Fibroblast of the aortic adventitia (primary cell): Measurements from ENCODE around the gene UGT2B7. TPM values are rescaled to one million over a fixed set of nuclear protein-coding genes. Genes with fewer than 3 reads are reported as not detected.

ENCODE experiments used
- DNase-seq: peaks from one replicate; pipeline ENCODE4 v3.0.0-alpha.2; 2010; ENCODE audit warnings: low read depth
- H3K4me3 ChIP-seq: 2 replicates; pipeline ENCODE4 v1.5.1; 2011; ENCODE audit warnings: low read depth, mild to moderate bottlenecking, control low read depth, low read length, moderate library complexity
- total RNA-seq: library from RNA; depleted of rRNA; stranded (reverse); fragments of >200 nt; gene quantifications from 2 replicates; pipeline ENCODE4 v1.2.3, GENCODE V29; 2012; ENCODE audit warnings: low replicate concordance
- TF ChIP-seq, protein P1 (sequence below): IDR thresholded peaks from 2 replicates; pipeline ENCODE4 v1.5.1; 2011; ENCODE audit warnings: mild to moderate bottlenecking, low read length, control low read depth, inconsistent platforms; ENCODE audit not compliant: insufficient read depth

UGT2B7 gene
- total RNA-seq, 1 donor: not detected

DNA sequence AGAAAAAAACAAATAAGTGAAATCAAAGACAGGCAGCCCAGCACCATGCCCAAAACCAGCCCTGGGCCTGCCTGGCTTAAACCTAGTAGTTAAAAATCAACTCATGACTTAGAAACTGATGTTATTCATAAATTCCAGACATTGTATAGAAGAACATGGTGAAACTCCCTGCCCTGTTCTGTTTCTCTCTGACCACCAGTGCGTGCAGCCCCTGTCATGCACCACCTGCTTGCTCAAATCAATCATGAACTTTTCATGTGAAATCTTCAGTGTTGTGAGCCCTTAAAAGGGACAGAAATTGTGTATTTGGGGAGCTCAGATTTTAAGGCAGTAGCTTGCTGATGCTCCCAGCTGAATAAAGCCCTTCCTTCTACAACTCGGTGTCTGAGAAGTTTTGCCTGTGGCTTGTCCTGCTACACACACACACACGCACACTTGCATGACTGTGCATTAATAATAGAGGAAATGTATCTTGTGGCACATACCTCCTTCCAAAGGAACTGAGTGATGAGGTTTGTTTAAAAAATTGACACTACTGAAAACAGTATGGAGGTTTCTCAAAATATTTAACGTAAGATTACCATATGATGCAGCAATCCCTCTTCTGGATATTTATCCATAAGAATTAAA is 39.2 kb upstream of the UGT2B7 start:
- TF ChIP-seq, protein P1, sequence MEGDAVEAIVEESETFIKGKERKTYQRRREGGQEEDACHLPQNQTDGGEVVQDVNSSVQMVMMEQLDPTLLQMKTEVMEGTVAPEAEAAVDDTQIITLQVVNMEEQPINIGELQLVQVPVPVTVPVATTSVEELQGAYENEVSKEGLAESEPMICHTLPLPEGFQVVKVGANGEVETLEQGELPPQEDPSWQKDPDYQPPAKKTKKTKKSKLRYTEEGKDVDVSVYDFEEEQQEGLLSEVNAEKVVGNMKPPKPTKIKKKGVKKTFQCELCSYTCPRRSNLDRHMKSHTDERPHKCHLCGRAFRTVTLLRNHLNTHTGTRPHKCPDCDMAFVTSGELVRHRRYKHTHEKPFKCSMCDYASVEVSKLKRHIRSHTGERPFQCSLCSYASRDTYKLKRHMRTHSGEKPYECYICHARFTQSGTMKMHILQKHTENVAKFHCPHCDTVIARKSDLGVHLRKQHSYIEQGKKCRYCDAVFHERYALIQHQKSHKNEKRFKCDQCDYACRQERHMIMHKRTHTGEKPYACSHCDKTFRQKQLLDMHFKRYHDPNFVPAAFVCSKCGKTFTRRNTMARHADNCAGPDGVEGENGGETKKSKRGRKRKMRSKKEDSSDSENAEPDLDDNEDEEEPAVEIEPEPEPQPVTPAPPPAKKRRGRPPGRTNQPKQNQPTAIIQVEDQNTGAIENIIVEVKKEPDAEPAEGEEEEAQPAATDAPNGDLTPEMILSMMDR: no peak
- no peak overlapping the region for H3K4me3 ChIP-seq
- no peak for DNase-seq

DNA sequence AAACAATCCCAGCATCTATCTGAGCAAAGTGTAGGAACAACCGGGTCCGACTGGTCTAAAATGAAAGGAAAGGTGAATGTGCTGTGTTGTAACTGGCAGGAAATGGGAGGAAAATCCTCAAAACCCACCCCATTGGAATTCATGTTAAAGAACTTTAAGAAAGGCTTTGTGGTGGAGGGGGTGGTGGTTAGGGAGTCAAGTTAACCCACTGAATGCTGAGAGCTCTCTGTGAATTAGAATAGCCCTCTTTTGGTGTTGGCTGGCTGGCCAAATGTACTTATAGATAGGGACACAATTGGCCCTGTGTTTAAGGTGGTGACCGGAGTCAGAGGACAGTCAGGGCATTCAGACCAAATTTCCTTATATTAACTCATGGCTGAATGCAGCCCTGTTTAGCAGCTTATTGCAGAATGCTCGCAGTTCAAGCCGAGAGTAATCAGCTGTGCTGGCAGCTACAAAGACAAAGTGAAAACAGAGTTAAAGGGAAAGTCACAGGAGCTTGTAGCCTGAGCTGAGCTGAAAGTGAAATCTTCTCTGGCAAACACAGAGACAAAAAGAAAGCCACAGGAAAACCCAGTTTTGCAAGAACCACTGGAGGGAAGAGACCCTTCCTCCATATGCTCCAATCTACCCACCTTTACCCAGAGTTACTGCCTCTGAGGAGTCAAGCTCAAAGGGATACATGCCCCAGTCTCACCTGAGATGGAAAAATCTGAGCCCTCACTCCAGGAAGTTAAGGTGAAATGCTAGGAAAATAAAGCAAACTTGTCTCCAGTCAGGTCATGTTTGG is 38.5 kb upstream of the UGT2B7 start:
- peak; percentile 56 for DNase-seq
- TF ChIP-seq, protein P1: no peak

DNA sequence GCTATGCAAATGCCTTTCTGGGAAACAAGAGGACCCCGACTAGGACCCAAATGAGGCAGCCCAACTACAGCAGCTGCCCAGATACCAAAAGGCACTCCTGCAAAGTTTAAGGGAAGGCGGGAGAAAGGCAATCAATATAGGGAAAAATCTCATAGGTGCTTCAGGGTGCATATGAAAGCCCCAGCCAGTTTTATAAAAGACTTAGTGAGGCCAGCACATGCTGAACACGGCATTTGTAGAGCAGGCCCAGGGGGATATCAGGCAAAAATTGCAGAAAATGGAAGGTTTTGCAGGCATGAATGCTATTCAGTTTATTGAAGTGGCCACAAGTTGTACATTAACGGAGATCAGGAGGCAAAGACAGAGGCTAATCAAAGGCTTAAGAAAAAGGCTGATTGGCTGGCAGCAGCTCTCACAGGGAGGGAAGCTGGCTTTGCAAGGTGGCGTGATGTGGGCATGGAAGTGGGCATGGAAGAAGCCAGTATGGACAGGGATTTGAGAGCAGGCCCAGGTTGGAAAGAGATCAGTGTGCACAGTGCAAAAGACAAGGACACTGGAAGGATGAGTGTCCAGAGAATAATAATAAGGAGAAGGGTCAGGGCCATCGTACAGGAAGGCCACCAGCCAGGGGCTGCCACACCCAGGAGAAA is 37.7 kb upstream of the UGT2B7 start:
- TF ChIP-seq, protein P1: no peak
- no peak for DNase-seq
- H3K4me3 ChIP-seq: no peak overlapping the region

More for the DNA sequence above, 38.5 kb upstream of the UGT2B7 start:
- H3K4me3 ChIP-seq: no peak overlapping the region

DNA sequence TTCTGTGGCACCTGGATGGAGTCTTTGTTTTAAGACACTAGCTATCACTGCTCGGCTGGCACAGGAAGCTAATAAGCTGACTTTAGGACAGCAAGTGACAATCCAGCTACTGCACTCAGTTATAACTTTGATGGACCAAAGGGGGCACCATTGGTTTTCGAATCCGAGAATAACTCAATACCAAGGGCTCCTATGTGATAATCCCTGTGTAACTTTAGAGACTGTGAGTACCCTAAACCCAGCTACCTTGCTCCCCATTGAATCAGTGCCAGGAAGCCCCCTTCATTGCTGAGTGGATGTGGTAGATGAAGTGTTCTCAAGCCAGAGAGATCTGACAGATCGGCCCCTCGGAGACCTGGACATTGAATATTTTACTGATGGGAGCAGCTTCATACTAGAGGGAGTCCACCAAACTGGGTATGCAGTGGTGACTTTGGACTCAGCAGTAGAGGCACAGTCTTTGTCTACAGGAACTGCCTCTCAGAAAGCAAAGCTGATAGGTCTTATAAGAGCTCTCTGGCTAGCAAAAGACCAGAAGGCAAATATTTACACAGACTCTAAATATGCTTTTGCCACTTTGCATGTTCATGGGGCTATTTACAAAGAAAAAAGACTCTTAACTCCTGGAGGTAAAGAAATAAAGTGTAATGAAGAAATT is 35.5 kb upstream of the UGT2B7 start:
- TF ChIP-seq, protein P1: no peak
- DNase-seq: no peak
- no peak overlapping the region for H3K4me3 ChIP-seq

DNA sequence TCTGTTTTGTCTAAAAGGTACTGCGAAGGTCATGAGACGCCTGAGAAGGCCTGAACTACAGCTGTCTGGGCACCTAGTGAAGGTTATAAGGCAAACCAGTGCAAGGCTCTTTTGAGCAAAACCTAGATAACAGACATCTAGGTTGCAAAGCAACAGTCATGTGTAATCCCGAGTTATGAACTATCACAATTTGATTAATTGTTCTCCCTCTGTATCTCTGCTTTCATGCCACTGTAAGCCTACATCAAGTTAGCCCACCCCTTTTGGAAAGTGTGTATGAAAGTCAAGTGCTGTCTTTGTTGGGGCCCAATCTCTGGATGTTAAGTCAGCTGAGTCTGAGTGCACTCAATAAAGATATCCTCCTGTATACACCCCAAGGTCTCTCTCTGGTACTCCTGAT is 31.9 kb upstream of the UGT2B7 start:
- TF ChIP-seq, protein P1: no peak
- no peak overlapping the region for H3K4me3 ChIP-seq
- no peak for DNase-seq

- DNase-seq: peak; percentile 30
- no peak overlapping the region for H3K4me3 ChIP-seq
- TF ChIP-seq, protein P1: no peak
Observed at GRCh38 chr4:69066945-69067344, 29.3 kb upstream of the UGT2B7 start.
